PFSK-1 (cell line): ENCODE measurements around the gene EVI2A.

ENCODE experiments used
- FOXP2 ChIP-seq: optimal IDR thresholded peaks from 2 replicates; pipeline ENCODE3; 2011; ENCODE audit warnings: borderline replicate concordance, control low read depth, inconsistent platforms; ENCODE audit not compliant: insufficient read depth; ENCODE audit errors: extremely low read length, extremely low read depth
- POLR2AphosphoS5 ChIP-seq: IDR thresholded peaks from 2 replicates; pipeline ENCODE4 v1.6.1; 2012; ENCODE audit warnings: low read depth, mild to moderate bottlenecking, control low read depth, low read length, moderate library complexity
- SIN3A ChIP-seq: IDR thresholded peaks from 2 replicates; pipeline ENCODE4 v1.6.1; 2012; ENCODE audit warnings: mild to moderate bottlenecking, low read length, moderate library complexity, borderline replicate concordance; ENCODE audit not compliant: insufficient read depth
- TAF1 ChIP-seq: IDR thresholded peaks from 2 replicates; pipeline ENCODE4 v1.6.1; 2012; ENCODE audit warnings: low read length, control low read depth, borderline replicate concordance; ENCODE audit not compliant: insufficient read depth
- TF ChIP-seq, protein P1 (sequence below), 2 experiments: IDR thresholded peaks; 2 replicates each; pipeline versions ENCODE4 v1.6.1 to v1.8.0; 2011 to 2012; ENCODE audit warnings: low read depth in 2 of 2, low read length in 2 of 2, control low read depth in 1 of 2, inconsistent platforms in 1 of 2, mild to moderate bottlenecking in 1 of 2, moderate library complexity in 1 of 2; ENCODE audit not compliant: insufficient read depth in 1 of 2

EVI2A gene

DNA sequence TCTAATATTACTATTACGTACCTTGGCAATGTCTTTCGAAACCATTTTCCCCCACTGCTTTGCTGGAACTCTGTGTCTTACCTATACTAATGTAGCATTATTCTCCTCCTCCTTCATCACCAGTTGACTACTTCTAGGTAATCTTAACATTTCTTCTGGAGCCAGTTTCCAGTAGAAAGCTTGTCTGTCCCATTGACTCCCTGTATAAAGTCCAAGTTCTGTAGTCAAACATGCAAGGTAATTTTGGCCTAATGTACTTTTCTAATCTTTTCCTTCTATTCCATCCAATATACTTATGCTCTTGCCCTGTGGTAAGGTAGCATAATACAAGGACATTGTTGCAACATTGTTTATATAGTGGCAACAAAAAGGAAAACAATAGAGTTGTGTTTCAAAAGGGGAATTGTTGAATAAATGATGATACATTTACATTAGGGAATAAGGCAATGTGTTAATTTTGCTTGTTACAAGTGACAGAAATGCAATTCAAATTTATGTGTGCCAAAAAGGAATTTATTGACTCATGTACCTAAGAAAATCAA is 52.3 kb downstream of the EVI2A start:
- TF ChIP-seq TAF1, result no peak
- no peak for TF ChIP-seq POLR2AphosphoS5
- TF ChIP-seq, protein P1, sequence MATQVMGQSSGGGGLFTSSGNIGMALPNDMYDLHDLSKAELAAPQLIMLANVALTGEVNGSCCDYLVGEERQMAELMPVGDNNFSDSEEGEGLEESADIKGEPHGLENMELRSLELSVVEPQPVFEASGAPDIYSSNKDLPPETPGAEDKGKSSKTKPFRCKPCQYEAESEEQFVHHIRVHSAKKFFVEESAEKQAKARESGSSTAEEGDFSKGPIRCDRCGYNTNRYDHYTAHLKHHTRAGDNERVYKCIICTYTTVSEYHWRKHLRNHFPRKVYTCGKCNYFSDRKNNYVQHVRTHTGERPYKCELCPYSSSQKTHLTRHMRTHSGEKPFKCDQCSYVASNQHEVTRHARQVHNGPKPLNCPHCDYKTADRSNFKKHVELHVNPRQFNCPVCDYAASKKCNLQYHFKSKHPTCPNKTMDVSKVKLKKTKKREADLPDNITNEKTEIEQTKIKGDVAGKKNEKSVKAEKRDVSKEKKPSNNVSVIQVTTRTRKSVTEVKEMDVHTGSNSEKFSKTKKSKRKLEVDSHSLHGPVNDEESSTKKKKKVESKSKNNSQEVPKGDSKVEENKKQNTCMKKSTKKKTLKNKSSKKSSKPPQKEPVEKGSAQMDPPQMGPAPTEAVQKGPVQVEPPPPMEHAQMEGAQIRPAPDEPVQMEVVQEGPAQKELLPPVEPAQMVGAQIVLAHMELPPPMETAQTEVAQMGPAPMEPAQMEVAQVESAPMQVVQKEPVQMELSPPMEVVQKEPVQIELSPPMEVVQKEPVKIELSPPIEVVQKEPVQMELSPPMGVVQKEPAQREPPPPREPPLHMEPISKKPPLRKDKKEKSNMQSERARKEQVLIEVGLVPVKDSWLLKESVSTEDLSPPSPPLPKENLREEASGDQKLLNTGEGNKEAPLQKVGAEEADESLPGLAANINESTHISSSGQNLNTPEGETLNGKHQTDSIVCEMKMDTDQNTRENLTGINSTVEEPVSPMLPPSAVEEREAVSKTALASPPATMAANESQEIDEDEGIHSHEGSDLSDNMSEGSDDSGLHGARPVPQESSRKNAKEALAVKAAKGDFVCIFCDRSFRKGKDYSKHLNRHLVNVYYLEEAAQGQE (IDR thresholded peaks at IDR 0.05; ENCODE audit: insufficient read depth in 1 of 2, low read depth in 2 of 2, low read length in 2 of 2), result no peak
- TF ChIP-seq SIN3A, result no peak
- no peak for TF ChIP-seq FOXP2
